GM13976 (cell line): Measurements from ENCODE around the gene ZNF772.

ENCODE experiments used
- DNase-seq: peaks from one replicate; pipeline ENCODE4 v3.0.0; 2012; ENCODE audit warnings: low spot score
- CTCF ChIP-seq: IDR thresholded peaks from 2 replicates; pipeline ENCODE4 v1.5.1; 2012; ENCODE audit warnings: borderline replicate concordance, mild to moderate bottlenecking; ENCODE audit not compliant: insufficient read depth; ENCODE audit errors: extremely low read depth, missing control alignments, control extremely low read depth
- in situ Hi-C: fragments of 300-500 bp; cut with MboI; formaldehyde crosslinking; loops from one replicate; pipeline ENCODE4 v1.12.0; 2022; ENCODE audit warnings: low sequenced_read_pairs, mixed read lengths, inconsistent platforms; ENCODE audit not compliant: unreplicated experiment

The ZNF772 gene

GRCh38 chr19:57438925-57439324 lies 38.4 kb downstream of the ZNF772 start:
- DNase-seq = no peak
- TF ChIP-seq CTCF = no peak
- in situ Hi-C loops = no loop called here

GRCh38 chr19:57437931-57438330 lies 39.4 kb downstream of the ZNF772 start:
- no peak for TF ChIP-seq CTCF
- no peak for DNase-seq
- in situ Hi-C loops = no loop called here

GRCh38 chr19:57436417-57436816 lies 40.9 kb downstream of the ZNF772 start:
- no peak for TF ChIP-seq CTCF
- DNase-seq = no peak
- in situ Hi-C loops = no loop called here

- DNase-seq = peak; percentile 97
- TF ChIP-seq CTCF = no peak
- in situ Hi-C loops = no loop called here
These were observed 42.0 kb downstream of the ZNF772 start, which contains the start of gene ZNF749 for GRCh38 chr19:57435062-57435978. ZNF749 (plus strand) TSS chr19:57435325; CDS start chr19:57435579, 254 bp downstream.

GRCh38 chr19:57434386-57435061 lies 42.8 kb downstream of the ZNF772 start:
- TF ChIP-seq CTCF = no peak
- in situ Hi-C loops = no loop called here
- no peak for DNase-seq

GRCh38 chr19:57421037-57421436 lies 56.3 kb downstream of the ZNF772 start:
- in situ Hi-C loops = no loop called here
- no peak for DNase-seq
- TF ChIP-seq CTCF = no peak
